Activated T-cell treated with anti-CD3 and anti-CD28 coated beads, Interleukin-2, amount 50 U/mL, for 4 hours (primary cell): ENCODE results near the gene TSPAN18. TPM values are rescaled to one million over a fixed set of nuclear protein-coding genes. Genes with fewer than 3 reads are reported as not detected.
A peak's percentile ranks its signal among the peaks of the same experiment; 100 is the strongest.

Experiments
- ATAC-seq, 2 donors: fragments of 200-7000 bp; cut with Tn5 transposase; one replicate each; pipeline ENCODE4 v1.10.0; 2021
- DNase-seq: peaks from one replicate; pipeline ENCODE4 v3.0.0-alpha.2; 2020
- H3K27me3 Mint-ChIP-seq: one replicate; pipeline ENCODE4 v1.8.0; 2021; ENCODE audit warnings: low read depth, mixed read lengths
- H3K36me3 Mint-ChIP-seq: one replicate; pipeline ENCODE4 v1.8.0; 2022; ENCODE audit warnings: mixed read lengths; ENCODE audit not compliant: insufficient read depth
- H3K4me1 Mint-ChIP-seq: one replicate; pipeline ENCODE4 v1.8.0; 2021; ENCODE audit warnings: low read depth, mixed read lengths
- H3K4me3 Mint-ChIP-seq: one replicate; pipeline ENCODE4 v1.8.0; 2021; ENCODE audit warnings: mild to moderate bottlenecking, moderate library complexity, mixed read lengths
- H3K9me3 Mint-ChIP-seq: one replicate; pipeline ENCODE4 v1.8.0; 2021; ENCODE audit warnings: mixed read lengths
- total RNA-seq, 3 donors: library from RNA; stranded (reverse); gene quantifications; one replicate each; pipeline ENCODE4 v1.2.1, GENCODE V29; 2021

TSPAN18 gene
- total RNA-seq, 3 donors from 2014 or later = 0.84 to 2.0 (median 1.5) TPM

DNA sequence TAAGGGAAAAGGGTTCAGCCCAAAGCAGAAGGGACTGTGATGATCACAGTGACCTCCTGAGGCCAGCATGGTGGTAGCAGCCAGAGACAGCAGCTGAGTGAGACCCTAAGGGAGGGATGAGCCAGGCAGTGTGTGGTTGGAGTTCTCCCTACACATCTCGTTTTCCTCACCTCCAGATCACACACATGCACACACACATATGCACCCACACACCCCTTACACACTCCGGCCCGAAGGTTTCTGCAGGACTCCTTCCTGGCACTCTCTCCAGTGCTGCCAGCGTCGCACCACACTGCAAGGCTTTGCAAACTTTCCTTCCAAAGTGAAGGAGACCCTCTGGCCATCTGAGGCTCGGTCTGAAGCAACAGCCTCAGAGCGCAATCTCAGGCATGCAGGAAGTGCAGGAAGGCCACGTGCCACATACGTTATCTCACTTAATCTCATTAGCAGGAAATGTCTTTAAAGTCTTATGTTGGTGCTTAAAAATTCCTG, 250.8 kb downstream of the TSPAN18 start:
- Mint-ChIP-seq H3K36me3 (no peaks in the 10 kb centered on the region), H3K4me3 (no peak overlapping the region), H3K27me3 (no peaks in the 10 kb centered on the region), H3K4me1 (peaks cover 10% of the 10 kb centered on the region), H3K9me3 (no peaks in the 10 kb centered on the region)
- DNase-seq (no peak), ATAC-seq (peak; percentile 21 to 36)

DNA sequence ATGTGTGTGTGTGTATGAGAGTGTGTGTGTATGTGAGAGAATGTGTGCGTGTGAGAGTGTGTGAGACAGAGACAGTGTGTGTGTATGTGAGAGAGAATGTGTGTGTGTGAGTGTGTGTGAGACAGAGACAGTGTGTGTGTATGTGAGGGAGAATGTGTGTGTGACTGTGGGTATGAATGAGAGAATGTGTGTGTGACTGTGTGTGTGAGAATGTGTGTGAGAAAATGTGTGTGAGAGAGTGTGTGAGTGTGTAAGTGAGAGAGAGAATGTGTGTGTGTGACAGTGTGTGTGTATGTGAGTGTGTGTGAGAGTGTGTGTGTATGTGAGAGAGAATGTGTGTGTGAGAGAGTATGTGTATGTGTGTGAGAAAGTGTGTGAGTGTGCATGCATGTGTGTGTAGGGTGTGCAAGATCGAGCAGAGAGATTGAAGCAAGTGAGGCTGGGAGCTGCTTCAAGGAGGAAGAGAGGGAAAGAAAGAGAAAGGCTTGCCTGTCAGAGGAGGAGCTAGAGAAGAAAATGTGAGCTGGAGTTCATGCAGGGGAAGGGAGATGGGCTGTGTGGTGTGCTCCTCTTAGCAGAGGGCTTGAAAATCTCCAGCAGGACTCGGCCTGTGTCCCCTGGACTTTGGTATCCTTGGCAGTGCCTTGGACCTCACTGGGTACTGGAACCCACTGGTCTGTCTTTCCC, 251.7 kb downstream of the TSPAN18 start:
- no peak overlapping the region for H3K4me3 Mint-ChIP-seq
- no peak for DNase-seq

DNA sequence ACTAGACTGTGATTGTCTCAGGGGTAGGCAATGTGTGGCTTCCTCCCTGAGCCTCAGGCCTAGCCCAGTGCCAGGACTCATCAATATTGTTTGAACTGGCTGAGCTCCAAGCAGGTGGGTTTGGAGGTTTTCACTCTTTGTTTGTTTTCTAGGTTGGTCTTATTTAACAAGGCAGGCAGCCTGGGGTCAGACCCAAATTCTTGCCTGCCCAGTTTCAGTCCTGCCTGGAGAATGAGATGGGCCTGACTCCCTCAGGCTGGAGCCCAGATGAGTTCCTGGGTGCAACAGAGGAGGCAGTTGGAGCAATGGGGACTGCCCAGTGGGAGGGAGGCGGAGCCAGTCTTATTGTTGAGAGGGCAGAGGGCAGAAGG, 252.2 kb downstream of the TSPAN18 start:
- no peaks in the 10 kb centered on the region for H3K27me3 Mint-ChIP-seq
- no peaks in the 10 kb centered on the region for H3K9me3 Mint-ChIP-seq
- ATAC-seq (no peak), DNase-seq (no peak)
- H3K4me3 Mint-ChIP-seq = no peak overlapping the region
- no peaks in the 10 kb centered on the region for H3K36me3 Mint-ChIP-seq
- peaks cover 9% of the 10 kb centered on the region for H3K4me1 Mint-ChIP-seq

More for the DNA sequence above, 251.7 kb downstream of the TSPAN18 start:
- H3K36me3 Mint-ChIP-seq = no peaks in the 10 kb centered on the region
- H3K27me3 Mint-ChIP-seq = no peaks in the 10 kb centered on the region
- no peaks in the 10 kb centered on the region for H3K9me3 Mint-ChIP-seq
- ATAC-seq = no peak
- H3K4me1 Mint-ChIP-seq = peaks cover 10% of the 10 kb centered on the region

DNA sequence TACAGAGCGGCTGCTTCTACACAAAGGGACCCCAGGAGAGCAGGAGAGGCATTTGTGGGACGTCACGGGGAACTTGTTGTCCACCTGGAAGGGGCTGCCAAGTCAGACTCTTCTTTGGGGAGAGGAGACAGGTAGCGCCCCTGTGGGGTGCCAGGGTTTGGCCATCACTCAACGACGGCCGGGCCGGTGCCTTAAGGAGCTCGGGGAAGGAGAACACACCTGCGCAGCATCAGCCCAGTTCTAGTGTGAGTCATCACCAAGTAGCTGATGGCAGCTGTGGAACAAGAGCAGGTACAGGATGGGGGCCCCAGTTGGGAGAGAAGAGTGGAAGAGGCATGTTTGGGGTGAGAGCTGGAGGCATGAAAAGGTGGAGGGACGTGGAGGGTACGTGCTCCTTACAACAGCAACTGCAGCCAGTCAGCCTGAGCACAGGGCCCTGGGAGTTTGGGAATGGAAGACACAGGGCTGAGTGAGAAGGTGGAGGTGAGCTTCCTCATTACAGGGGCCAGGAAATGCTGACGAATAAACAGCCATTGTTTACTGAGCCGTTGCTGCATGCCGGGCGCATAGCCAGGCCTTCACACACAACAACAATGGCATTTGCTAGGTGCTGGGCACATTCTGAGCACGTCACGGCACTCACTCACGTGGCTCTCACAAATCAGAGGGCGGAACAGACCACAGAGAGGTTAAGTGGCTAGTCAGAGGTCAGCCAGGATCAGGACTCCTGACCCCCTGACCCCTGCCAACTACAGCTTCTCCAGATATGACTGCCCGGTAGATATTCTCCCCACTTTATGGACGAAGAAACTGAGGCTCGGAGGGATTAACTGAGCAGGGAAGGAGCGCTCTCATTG, 253.0 kb downstream of the TSPAN18 start:
- ATAC-seq (no peak), DNase-seq (no peak)
- no peaks in the 10 kb centered on the region for H3K9me3 Mint-ChIP-seq
- H3K4me3 Mint-ChIP-seq = no peak overlapping the region
- H3K36me3 Mint-ChIP-seq = no peaks in the 10 kb centered on the region
- H3K4me1 Mint-ChIP-seq = peaks cover 8% of the 10 kb centered on the region
- no peaks in the 10 kb centered on the region for H3K27me3 Mint-ChIP-seq

DNA sequence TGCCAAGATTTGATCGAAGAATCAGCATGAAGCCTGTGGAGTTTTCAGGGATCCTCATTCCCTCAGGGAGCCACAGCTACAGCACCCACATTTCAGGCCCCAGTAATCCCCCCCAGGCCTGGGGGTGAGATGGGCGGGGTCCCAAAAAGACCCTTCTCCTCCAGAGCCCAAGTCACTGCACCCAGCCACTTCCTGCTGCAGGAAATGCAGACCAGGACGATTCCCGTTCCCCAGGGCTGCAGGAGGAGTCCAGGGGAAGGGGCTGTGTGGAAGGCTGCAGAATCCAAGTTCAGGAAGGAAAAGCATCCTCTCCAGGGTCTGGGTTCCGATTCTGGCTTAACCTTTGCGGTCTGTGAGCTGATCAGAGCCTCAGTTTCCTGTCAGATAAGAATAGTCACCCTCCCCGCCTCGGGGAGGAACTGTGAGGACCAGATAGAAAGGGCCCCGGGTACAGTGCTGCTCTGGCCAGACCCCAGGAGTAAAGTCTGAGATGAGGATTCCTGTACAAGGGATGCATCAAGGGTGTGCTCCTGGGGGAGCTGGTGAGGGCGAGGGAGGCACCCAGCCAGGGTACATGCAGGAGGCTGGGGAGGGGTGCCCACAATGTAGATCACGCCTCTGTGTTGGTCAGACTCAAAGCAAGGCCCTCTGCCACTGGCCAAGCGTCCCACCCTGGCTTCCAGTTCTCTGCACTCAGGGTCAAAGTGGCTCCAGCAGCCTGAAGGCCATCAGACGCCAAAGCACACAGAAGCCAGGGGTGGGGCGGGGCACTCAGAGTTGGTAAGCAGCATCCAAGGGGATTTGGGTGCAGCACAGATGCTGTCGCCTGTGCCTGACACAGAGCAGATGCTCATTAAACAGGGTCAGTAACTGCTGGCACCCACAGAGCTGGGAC, 254.0 kb downstream of the TSPAN18 start:
- H3K9me3 Mint-ChIP-seq = no peaks in the 10 kb centered on the region
- ATAC-seq (no peak), DNase-seq (no peak)
- H3K4me3 Mint-ChIP-seq = no peak overlapping the region
- H3K4me1 Mint-ChIP-seq = peaks cover 6% of the 10 kb centered on the region
- no peaks in the 10 kb centered on the region for H3K36me3 Mint-ChIP-seq
- no peaks in the 10 kb centered on the region for H3K27me3 Mint-ChIP-seq

Other genes with a start within 250 kb of the TSPAN18 start
- gene CD82, start 161.3 kb upstream of the TSPAN18 start, total RNA-seq = 100 to 1,000 TPM; 364 to 594 (median 428) TPM
- 10 to 100 TPM in 1 of 3 donors, 1 to 10 TPM in 2; 8.1 to 13.5 (median 9.2) TPM for gene TP53I11, start 223.9 kb downstream of the TSPAN18 start, total RNA-seq